Peyer's patch (tissue), 4 donors: ENCODE measurements around the gene LASP1NB. TPM values are rescaled to one million over a fixed set of nuclear protein-coding genes. Genes with fewer than 3 reads are reported as not detected.
"Not testable (repeated sequence)": the region's sequence is repeated elsewhere in the genome, so short reads cannot be mapped to it uniquely, and the experiment has no call there.

Experiments
- DNase-seq, 3 donors: peaks; one replicate each; pipeline ENCODE4 v3.0.0-alpha.2; 2017 to 2019
- H3K27ac ChIP-seq, 4 donors: fragments of 200-600 bp; sonication (generic); one replicate each; pipeline ENCODE4 v1.5.1; 2016 to 2019
- H3K27me3 ChIP-seq, 2 donors: fragments of 200-600 bp; sonication (generic); one replicate each; pipeline ENCODE4 v1.5.1; 2019
- H3K36me3 ChIP-seq, 3 donors: fragments of 200-600 bp; sonication (generic); one replicate each; pipeline ENCODE4 v1.5.1; 2016 to 2019
- H3K4me1 ChIP-seq, 4 donors: fragments of 200-600 bp; sonication (generic); one replicate each; pipeline ENCODE4 v1.5.1; 2016 to 2019
- H3K4me3 ChIP-seq, 4 donors: fragments of 200-600 bp; sonication (generic); 1 replicate in 3 of 4; 2 replicates in 1 of 4; pipeline ENCODE4 v1.5.1; 2016 to 2019; ENCODE audit warnings: mild to moderate bottlenecking in 1 of 4
- H3K9me3 ChIP-seq, 4 donors: fragments of 200-600 bp; sonication (generic); one replicate each; pipeline ENCODE4 v1.5.1; 2016 to 2019; ENCODE audit warnings: mild to moderate bottlenecking in 1 of 4
- POLR2A ChIP-seq, 2 donors: fragments of 450-650 bp; IDR thresholded peaks; one replicate each; pipeline ENCODE4 v1.5.1; 2017; ENCODE audit warnings: antibody characterized with exemption in 2 of 2, mild to moderate bottlenecking in 2 of 2, moderate library complexity in 2 of 2
- small RNA-seq, 2 donors: library from RNA; depleted of rRNA; stranded (forward); fragments of <200 nt; gene quantifications; one replicate each; pipeline ENCODE3, GENCODE V24; 2016
- total RNA-seq, 4 donors: library from RNA; depleted of rRNA; stranded (reverse); fragments of >200 nt; gene quantifications; one replicate each; pipeline ENCODE4 v1.1.0, GENCODE V29; 2016
- TF ChIP-seq, protein P1 (sequence below), 6 experiments: fragments of 450-650 bp in 4 of 6; fragments of 200-600 bp in 2 of 6; sonication (generic) in 1 of 6; IDR thresholded peaks; one replicate each; pipeline ENCODE4 v1.5.1; 2017 to 2019; ENCODE audit warnings: antibody characterized with exemption in 6 of 6, mild to moderate bottlenecking in 3 of 6, moderate library complexity in 1 of 6

LASP1NB gene

DNA sequence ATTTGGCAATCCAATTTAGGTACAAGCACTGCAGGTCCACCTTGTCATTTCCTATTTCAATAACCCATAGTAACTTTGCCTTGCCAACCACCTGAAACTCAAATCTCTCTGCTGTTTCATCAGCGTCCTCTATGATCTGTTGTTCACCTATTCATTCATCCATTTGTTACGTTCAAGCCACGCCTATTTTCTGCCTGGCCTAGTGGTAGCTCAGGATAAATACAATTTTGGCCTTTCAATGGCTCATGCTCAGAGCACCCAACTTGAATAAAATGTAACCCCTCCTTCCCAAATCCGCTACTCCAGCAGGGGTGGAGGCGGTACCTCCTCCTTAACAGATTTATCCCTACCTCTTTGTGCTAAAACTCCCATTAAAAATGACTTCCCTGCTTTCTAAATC is 45.4 kb downstream of the LASP1NB start:
- Histone ChIP-seq H3K27ac (no peak overlapping the region), H3K9me3 (no peaks in the 10 kb centered on the region), H3K4me1 (no peaks in the 10 kb centered on the region), H3K36me3 (no peaks in the 10 kb centered on the region), H3K4me3 (no peak overlapping the region), H3K27me3 (no peaks in the 10 kb centered on the region)
- no peak for TF ChIP-seq POLR2A (IDR thresholded peaks at IDR 0.05)
- TF ChIP-seq, protein P1, sequence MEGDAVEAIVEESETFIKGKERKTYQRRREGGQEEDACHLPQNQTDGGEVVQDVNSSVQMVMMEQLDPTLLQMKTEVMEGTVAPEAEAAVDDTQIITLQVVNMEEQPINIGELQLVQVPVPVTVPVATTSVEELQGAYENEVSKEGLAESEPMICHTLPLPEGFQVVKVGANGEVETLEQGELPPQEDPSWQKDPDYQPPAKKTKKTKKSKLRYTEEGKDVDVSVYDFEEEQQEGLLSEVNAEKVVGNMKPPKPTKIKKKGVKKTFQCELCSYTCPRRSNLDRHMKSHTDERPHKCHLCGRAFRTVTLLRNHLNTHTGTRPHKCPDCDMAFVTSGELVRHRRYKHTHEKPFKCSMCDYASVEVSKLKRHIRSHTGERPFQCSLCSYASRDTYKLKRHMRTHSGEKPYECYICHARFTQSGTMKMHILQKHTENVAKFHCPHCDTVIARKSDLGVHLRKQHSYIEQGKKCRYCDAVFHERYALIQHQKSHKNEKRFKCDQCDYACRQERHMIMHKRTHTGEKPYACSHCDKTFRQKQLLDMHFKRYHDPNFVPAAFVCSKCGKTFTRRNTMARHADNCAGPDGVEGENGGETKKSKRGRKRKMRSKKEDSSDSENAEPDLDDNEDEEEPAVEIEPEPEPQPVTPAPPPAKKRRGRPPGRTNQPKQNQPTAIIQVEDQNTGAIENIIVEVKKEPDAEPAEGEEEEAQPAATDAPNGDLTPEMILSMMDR (IDR thresholded peaks at IDR 0.05), result no peak
- DNase-seq, result no peak

DNA sequence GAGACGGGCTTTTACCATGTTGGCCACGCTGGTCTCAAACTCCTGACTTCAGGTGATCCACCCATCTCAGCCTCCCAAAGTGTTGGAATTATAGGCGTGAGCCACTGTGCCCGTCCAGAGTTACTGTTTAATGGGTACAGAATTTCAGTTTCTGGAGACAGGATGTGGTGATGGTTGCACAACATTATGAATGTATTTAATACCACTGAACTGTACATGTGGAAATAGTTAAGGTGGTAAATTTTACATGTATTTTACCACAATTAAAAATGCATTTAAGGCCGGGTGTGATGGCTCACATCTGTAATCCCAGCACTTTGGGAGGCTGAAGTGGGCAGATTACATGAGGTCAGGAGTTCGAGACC is 50.8 kb downstream of the LASP1NB start:
- not testable (repeated sequence) for H3K4me1 ChIP-seq, DNase-seq, H3K36me3 ChIP-seq, H3K4me3 ChIP-seq, H3K27me3 ChIP-seq, H3K27ac ChIP-seq, H3K9me3 ChIP-seq

DNA sequence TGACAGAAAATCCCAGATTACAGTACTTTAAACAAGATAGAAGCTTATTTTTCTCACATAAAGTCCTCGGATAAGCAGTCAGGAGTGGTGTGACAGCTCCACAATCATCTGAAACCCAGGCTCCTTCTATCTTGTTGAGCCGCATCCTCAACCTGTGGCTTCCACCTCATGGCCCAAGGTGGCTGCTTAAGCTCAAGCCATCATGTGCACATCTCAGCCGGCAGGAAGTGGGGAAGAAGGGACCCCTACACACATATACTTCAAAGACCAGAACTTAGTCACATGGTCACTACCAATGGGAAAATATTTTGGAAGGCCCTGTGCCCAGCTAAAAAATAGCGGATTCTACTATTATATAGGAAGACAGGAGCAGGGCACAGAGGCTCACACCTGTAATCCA is 52.8 kb downstream of the LASP1NB start:
- Histone ChIP-seq H3K36me3 (no peaks in the 10 kb centered on the region), H3K27ac (no peak overlapping the region), H3K4me3 (no peak overlapping the region), H3K9me3 (no peaks in the 10 kb centered on the region), H3K27me3 (no peaks in the 10 kb centered on the region), H3K4me1 (no peaks in the 10 kb centered on the region)
- TF ChIP-seq POLR2A (IDR thresholded peaks at IDR 0.05), result no peak
- TF ChIP-seq, protein P1 (IDR thresholded peaks at IDR 0.05), result no peak
- DNase-seq, result no peak

Small RNA genes lying within 50 kb of the gene (small RNA-seq; reads per million reads assigned to genes)
- gene MIR6779, result 0 reads per million in 2 donors

Other genes starting within 250 kb of the LASP1NB start
- gene MLLT6, start 220.3 kb upstream of the LASP1NB start, total RNA-seq, result 100 to 1,000 TPM in 3 of 4 donors, 10 to 100 TPM in 1; 69.2 to 297 (median 190) TPM
- 10 to 100 TPM; 10.7 to 55.0 (median 43.2) TPM for gene CISD3, start 195.3 kb upstream of the LASP1NB start, total RNA-seq
- 10 to 100 TPM in 2 of 4 donors, 1 to 10 TPM in 2; 8.3 to 41.9 (median 14.5) TPM for gene PCGF2, start 177.3 kb upstream of the LASP1NB start, total RNA-seq
- 100 to 1,000 TPM; 106 to 165 (median 109) TPM for gene PSMB3, start 172.9 kb upstream of the LASP1NB start, total RNA-seq
- 10 to 100 TPM; 16.7 to 61.9 (median 22.8) TPM for gene PIP4K2B, start 126.1 kb upstream of the LASP1NB start, total RNA-seq
- 100 to 1,000 TPM in 1 of 4 donors, 10 to 100 TPM in 3; 49.4 to 106 (median 56.5) TPM for gene CWC25, start 100.3 kb upstream of the LASP1NB start, total RNA-seq
- gene RPL23, start 71.9 kb upstream of the LASP1NB start, total RNA-seq, result 1,000 to 10,000 TPM in 1 of 4 donors, 100 to 1,000 TPM in 3; 347 to 1,233 (median 540) TPM
- 100 to 1,000 TPM; 166 to 654 (median 590) TPM for gene LASP1, start 55.6 kb upstream of the LASP1NB start, total RNA-seq
- not detected for gene FBXO47, start 41.8 kb downstream of the LASP1NB start, total RNA-seq
- 10 to 100 TPM; 14.5 to 34.7 (median 18.2) TPM for gene PLXDC1, start 226.0 kb downstream of the LASP1NB start, total RNA-seq
- not detected for gene ARL5C, start 240.5 kb downstream of the LASP1NB start, total RNA-seq